H9 (cell line): ENCODE measurements around the gene TMEM126A. TPM values are rescaled to one million over a fixed set of nuclear protein-coding genes. Genes with fewer than 3 reads are reported as not detected.

ENCODE experiments used
- DNase-seq: peaks from one replicate; pipeline ENCODE4 v3.0.0-alpha.2; 2017
- H2AFZ ChIP-seq: one replicate; pipeline ENCODE4 v1.6.1; 2013; ENCODE audit warnings: mild to moderate bottlenecking, low read length, control low read depth, moderate library complexity
- H2AK5ac ChIP-seq: 2 replicates; pipeline ENCODE4 v1.6.1; 2013; ENCODE audit warnings: low read length, control low read depth, mixed read lengths; ENCODE audit not compliant: insufficient read length
- H2BK120ac ChIP-seq: one replicate; pipeline ENCODE4 v1.6.1; 2013; ENCODE audit warnings: low read depth, mild to moderate bottlenecking, low read length, control low read depth, inconsistent platforms; ENCODE audit not compliant: poor library complexity, severe bottlenecking
- H2BK12ac ChIP-seq: 2 replicates; pipeline ENCODE4 v1.6.1; 2013; ENCODE audit warnings: low read length, control low read depth, mixed read lengths, low read depth; ENCODE audit not compliant: insufficient read length
- H2BK15ac ChIP-seq: 2 replicates; pipeline ENCODE4 v1.6.1; 2013; ENCODE audit warnings: low read depth, low read length, control low read depth
- H2BK20ac ChIP-seq: one replicate; pipeline ENCODE4 v1.6.1; 2013; ENCODE audit warnings: low read depth, mild to moderate bottlenecking, low read length, control low read depth, inconsistent platforms; ENCODE audit not compliant: poor library complexity, severe bottlenecking
- H2BK5ac ChIP-seq: 2 replicates; pipeline ENCODE4 v1.6.1; 2013; ENCODE audit warnings: low read length, control low read depth, mixed read lengths; ENCODE audit not compliant: insufficient read length
- H3K14ac ChIP-seq: 2 replicates; pipeline ENCODE4 v1.6.1; 2013; ENCODE audit warnings: low read length, control low read depth; ENCODE audit not compliant: insufficient read depth
- H3K18ac ChIP-seq: 2 replicates; pipeline ENCODE4 v1.6.1; 2013; ENCODE audit warnings: low read depth, mild to moderate bottlenecking, mixed read lengths, low read length, control low read depth; ENCODE audit not compliant: insufficient read length
- H3K23ac ChIP-seq: 2 replicates; pipeline ENCODE4 v1.6.1; 2013; ENCODE audit warnings: low read length, control low read depth, mixed read lengths, low read depth; ENCODE audit not compliant: insufficient read length
- H3K23me2 ChIP-seq: 2 replicates; pipeline ENCODE4 v1.6.1; 2013; ENCODE audit warnings: low read depth, mild to moderate bottlenecking, mixed read lengths, low read length, control low read depth; ENCODE audit not compliant: insufficient read length, poor library complexity, severe bottlenecking
- H3K27ac ChIP-seq: 2 replicates; pipeline ENCODE4 v1.5.1; 2013; ENCODE audit warnings: low read length, control low read depth, mixed read lengths, low read depth; ENCODE audit not compliant: insufficient read length
- H3K27me3 ChIP-seq: 2 replicates; pipeline ENCODE4 v1.6.1; 2013; ENCODE audit warnings: low read length, control low read depth, inconsistent platforms; ENCODE audit not compliant: insufficient read depth
- H3K4ac ChIP-seq: 2 replicates; pipeline ENCODE4 v1.6.1; 2013; ENCODE audit warnings: low read depth, mild to moderate bottlenecking, control low read depth, inconsistent platforms, low read length, moderate library complexity
- H3K4me1 ChIP-seq: 2 replicates; pipeline ENCODE4 v1.6.1; 2013; ENCODE audit warnings: low read length, control low read depth, inconsistent platforms; ENCODE audit not compliant: insufficient read depth
- H3K4me2 ChIP-seq: 2 replicates; pipeline ENCODE4 v1.6.1; 2013; ENCODE audit warnings: low read length, control low read depth, mixed read lengths; ENCODE audit not compliant: insufficient read length, insufficient read depth
- H3K56ac ChIP-seq: 2 replicates; pipeline ENCODE4 v1.6.1; 2013; ENCODE audit warnings: low read depth, mild to moderate bottlenecking, mixed read lengths, low read length, control low read depth; ENCODE audit not compliant: insufficient read length
- H3K79me1 ChIP-seq: 2 replicates; pipeline ENCODE4 v1.6.1; 2013; ENCODE audit warnings: low read depth, mild to moderate bottlenecking, moderate library complexity, low read length, control low read depth, inconsistent platforms; ENCODE audit not compliant: insufficient read depth, poor library complexity, severe bottlenecking
- H3K79me2 ChIP-seq: 2 replicates; pipeline ENCODE4 v1.6.1; 2013; ENCODE audit warnings: low read length, control low read depth, inconsistent platforms; ENCODE audit not compliant: insufficient read depth
- H3K9ac ChIP-seq: 2 replicates; pipeline ENCODE4 v1.6.1; 2013; ENCODE audit warnings: low read length, control low read depth, mixed read lengths; ENCODE audit not compliant: insufficient read length; ENCODE audit errors: extremely low read depth
- H3K9me3 ChIP-seq: one replicate; pipeline ENCODE4 v1.6.1; 2013; ENCODE audit warnings: low read depth, low read length, inconsistent platforms; ENCODE audit not compliant: control insufficient read depth
- H3T11ph ChIP-seq: one replicate; pipeline ENCODE4 v1.6.1; 2013; ENCODE audit warnings: mild to moderate bottlenecking, low read length, control low read depth, inconsistent platforms
- H4K20me1 ChIP-seq: one replicate; pipeline ENCODE4 v1.6.1; 2013; ENCODE audit not compliant: control insufficient read depth, insufficient read length, insufficient read depth
- H4K5ac ChIP-seq: 2 replicates; pipeline ENCODE4 v1.6.1; 2013; ENCODE audit warnings: low read depth, mild to moderate bottlenecking, mixed read lengths, low read length, control low read depth; ENCODE audit not compliant: insufficient read length
- H4K8ac ChIP-seq: replicated peaks from 2 replicates; pipeline ENCODE4 v1.6.1; 2013; ENCODE audit warnings: low read length, control low read depth, mixed read lengths, low read depth; ENCODE audit not compliant: insufficient read length
- H4K91ac ChIP-seq: 2 replicates; pipeline ENCODE4 v1.6.1; 2013; ENCODE audit warnings: low read depth, mild to moderate bottlenecking, moderate library complexity, mixed read lengths, low read length, control low read depth; ENCODE audit not compliant: insufficient read length
- H3K27ac Mint-ChIP-seq, 3 experiments: 2 replicates in 2 of 3; 3 replicates in 1 of 3; pipeline ENCODE4 v1.8.0; 2020 to 2021; ENCODE audit warnings: mixed read lengths in 3 of 3, mild to moderate bottlenecking in 1 of 3, moderate library complexity in 1 of 3
- H3K27me3 Mint-ChIP-seq: 2 replicates; pipeline ENCODE4 v1.8.0; 2021; ENCODE audit warnings: low read depth, mild to moderate bottlenecking, moderate library complexity, mixed read lengths
- H3K36me3 Mint-ChIP-seq, 3 experiments: 2 replicates in 2 of 3; 3 replicates in 1 of 3; pipeline ENCODE4 v1.8.0; 2020 to 2021; ENCODE audit warnings: low read depth in 3 of 3, mixed read lengths in 3 of 3; ENCODE audit not compliant: insufficient read depth in 1 of 3
- H3K4me1 Mint-ChIP-seq, 2 experiments: 2 replicates each; pipeline ENCODE4 v1.8.0; 2020; ENCODE audit warnings: mixed read lengths in 2 of 2
- H3K4me3 Mint-ChIP-seq, 2 experiments: 2 replicates in 1 of 2; 3 replicates in 1 of 2; pipeline ENCODE4 v1.8.0; 2020 to 2021; ENCODE audit warnings: mild to moderate bottlenecking in 2 of 2, mixed read lengths in 2 of 2, moderate library complexity in 1 of 2
- H3K9me3 Mint-ChIP-seq, 2 experiments: 2 replicates in 1 of 2; 3 replicates in 1 of 2; pipeline ENCODE4 v1.8.0; 2020; ENCODE audit warnings: mild to moderate bottlenecking in 2 of 2, mixed read lengths in 2 of 2, moderate library complexity in 1 of 2
- WGBS: extraction: QIAGEN DNeasy Blood & Tissue Kit; methylation state at CpG from one replicate; pipeline ENCODE4 v1.1.7; 2013; ENCODE audit warnings: missing lambda C conversion rate, low lambda C conversion rate, mixed read lengths; ENCODE audit not compliant: insufficient read length; ENCODE audit errors: extremely low coverage; 5-methylcytosine and 5-hydroxymethylcytosine counted together
- total RNA-seq: library from RNA; stranded (reverse); gene quantifications from 2 replicates; pipeline ENCODE4 v1.2.1, GENCODE V29; 2021
- TF ChIP-seq, protein P1 (sequence below): fragments of 200-600 bp; sonication (generic); conservative IDR thresholded peaks from 3 replicates; pipeline ENCODE4 v1.8.0; 2021; ENCODE audit warnings: antibody characterized with exemption, mild to moderate bottlenecking

Gene TMEM126A
- total RNA-seq, 1 experiment from 2014 or later, result 28.0 TPM

- no peak overlapping the region for H2BK120ac ChIP-seq
- no peaks in the 10 kb centered on the region for H3K27me3 Mint-ChIP-seq
- no peak overlapping the region for H3K4ac ChIP-seq
- H3K4me1 Mint-ChIP-seq, result peaks cover 0 to 3% of the 10 kb centered on the region in 2 experiments; a peak in 2 of 4 replicates
- H4K91ac ChIP-seq, result no peak overlapping the region
- no peaks in the 10 kb centered on the region for H3K9me3 ChIP-seq
- H3T11ph ChIP-seq, result no peak overlapping the region
- H3K79me1 ChIP-seq, result no peaks in the 10 kb centered on the region
- H4K8ac ChIP-seq, result no peak overlapping the region
- H3K9me3 Mint-ChIP-seq, result no peaks in the 10 kb centered on the region
- H3K18ac ChIP-seq, result no peak overlapping the region
- H3K56ac ChIP-seq, result no peak overlapping the region
- no peaks in the 10 kb centered on the region; the same call in 1 of the 2 replicates for H3K4me1 ChIP-seq
- no peak overlapping the region for H2AFZ ChIP-seq
- no peak overlapping the region for H3K27ac ChIP-seq
- no peak overlapping the region for H2BK5ac ChIP-seq
- H2BK15ac ChIP-seq, result no peak overlapping the region
- H3K23me2 ChIP-seq, result no peaks in the 10 kb centered on the region
- no peak overlapping the region for H2BK20ac ChIP-seq
- no peak overlapping the region for H3K27ac Mint-ChIP-seq
- H3K14ac ChIP-seq, result no peak overlapping the region
- no CpG with 5 or more reads among the region's 1 CpG for WGBS
- no peaks in the 10 kb centered on the region for H3K27me3 ChIP-seq
- no peak overlapping the region for H3K9ac ChIP-seq
- H2BK12ac ChIP-seq, result no peak overlapping the region
- H3K4me3 Mint-ChIP-seq, result no peak overlapping the region
- no peak overlapping the region for H4K5ac ChIP-seq
- H2AK5ac ChIP-seq, result no peak overlapping the region
- no peak overlapping the region for H3K23ac ChIP-seq
- TF ChIP-seq, protein P1, sequence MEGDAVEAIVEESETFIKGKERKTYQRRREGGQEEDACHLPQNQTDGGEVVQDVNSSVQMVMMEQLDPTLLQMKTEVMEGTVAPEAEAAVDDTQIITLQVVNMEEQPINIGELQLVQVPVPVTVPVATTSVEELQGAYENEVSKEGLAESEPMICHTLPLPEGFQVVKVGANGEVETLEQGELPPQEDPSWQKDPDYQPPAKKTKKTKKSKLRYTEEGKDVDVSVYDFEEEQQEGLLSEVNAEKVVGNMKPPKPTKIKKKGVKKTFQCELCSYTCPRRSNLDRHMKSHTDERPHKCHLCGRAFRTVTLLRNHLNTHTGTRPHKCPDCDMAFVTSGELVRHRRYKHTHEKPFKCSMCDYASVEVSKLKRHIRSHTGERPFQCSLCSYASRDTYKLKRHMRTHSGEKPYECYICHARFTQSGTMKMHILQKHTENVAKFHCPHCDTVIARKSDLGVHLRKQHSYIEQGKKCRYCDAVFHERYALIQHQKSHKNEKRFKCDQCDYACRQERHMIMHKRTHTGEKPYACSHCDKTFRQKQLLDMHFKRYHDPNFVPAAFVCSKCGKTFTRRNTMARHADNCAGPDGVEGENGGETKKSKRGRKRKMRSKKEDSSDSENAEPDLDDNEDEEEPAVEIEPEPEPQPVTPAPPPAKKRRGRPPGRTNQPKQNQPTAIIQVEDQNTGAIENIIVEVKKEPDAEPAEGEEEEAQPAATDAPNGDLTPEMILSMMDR, result peak; percentile 64
- no peaks in the 10 kb centered on the region for H3K79me2 ChIP-seq
- no peaks in the 10 kb centered on the region for H3K36me3 Mint-ChIP-seq
- DNase-seq, result no peak
- H4K20me1 ChIP-seq, result no peaks in the 10 kb centered on the region
- no peak overlapping the region for H3K4me2 ChIP-seq
These were observed 46.7 kb downstream of the TMEM126A start for GRCh38 chr11:85694385-85694980.
